GM18499 (cell line): ENCODE data around the gene RGS17.
"Not testable (repeated sequence)": the region's sequence is repeated elsewhere in the genome, so short reads cannot be mapped to it uniquely, and the experiment has no call there.

Source experiments
- ATAC-seq: cut with Tn5 transposase; IDR thresholded peaks from one replicate; pipeline ENCODE4 v1.9.1; 2021; ENCODE audit warnings: moderate number of reproducible peaks; ENCODE audit not compliant: insufficient read depth, unreplicated experiment

The RGS17 gene

DNA sequence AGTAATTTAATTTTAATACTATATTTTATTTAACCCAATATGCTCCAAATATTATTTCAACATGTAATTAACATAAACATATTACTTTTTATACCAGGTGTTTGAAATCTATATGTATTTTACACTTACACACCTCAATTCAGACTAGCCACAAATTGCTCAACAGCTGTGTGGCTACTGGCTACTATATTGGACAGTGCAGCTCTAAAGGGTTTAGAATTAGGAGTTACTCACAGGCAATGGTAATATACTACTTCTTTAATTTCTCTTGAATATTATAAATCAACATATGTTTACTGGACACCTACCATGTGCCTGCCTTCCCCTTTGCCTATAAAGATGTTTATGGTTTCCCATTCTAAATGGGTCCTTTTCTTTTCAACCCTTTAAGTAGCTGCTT, 130.8 kb downstream of the RGS17 start:
- no peak for ATAC-seq

DNA sequence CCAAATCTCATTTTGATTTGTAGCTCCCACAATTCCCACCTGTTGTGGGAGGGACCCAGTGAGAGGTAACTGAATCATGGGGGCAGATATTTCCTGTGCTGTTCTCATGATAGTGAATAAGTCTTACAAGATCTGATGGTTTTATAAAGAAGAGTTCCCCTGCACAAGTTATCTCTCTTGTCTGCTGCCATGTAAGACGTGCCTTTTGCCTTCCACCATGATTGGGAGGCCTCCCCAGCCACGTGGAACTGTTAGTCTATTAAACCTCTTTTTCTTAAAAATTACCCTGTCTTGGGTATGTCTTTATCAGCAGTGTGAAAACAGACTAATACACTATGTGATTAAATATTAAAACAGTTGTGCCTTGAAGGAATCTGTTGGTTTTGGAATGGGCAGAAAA, 131.5 kb downstream of the RGS17 start:
- ATAC-seq, result not testable (repeated sequence)

DNA sequence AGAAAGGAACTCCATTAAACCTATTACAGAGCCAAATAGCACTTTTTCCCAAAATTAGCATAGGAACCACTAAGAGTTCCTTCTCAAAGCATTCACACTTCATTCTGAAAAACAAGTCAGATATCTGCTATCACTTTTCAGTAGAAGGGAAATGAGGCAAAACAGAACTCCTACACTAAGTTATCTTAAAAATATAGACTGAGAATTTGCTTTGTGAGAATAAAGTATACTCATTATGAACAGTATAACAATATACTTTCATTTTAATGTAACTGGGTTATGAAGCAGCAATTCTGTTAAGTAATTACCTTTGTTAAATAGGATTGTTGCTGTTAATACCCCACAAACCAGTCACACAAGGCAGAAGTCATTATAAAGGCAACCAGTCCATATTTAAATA, 137.2 kb downstream of the RGS17 start:
- ATAC-seq, result no peak

DNA sequence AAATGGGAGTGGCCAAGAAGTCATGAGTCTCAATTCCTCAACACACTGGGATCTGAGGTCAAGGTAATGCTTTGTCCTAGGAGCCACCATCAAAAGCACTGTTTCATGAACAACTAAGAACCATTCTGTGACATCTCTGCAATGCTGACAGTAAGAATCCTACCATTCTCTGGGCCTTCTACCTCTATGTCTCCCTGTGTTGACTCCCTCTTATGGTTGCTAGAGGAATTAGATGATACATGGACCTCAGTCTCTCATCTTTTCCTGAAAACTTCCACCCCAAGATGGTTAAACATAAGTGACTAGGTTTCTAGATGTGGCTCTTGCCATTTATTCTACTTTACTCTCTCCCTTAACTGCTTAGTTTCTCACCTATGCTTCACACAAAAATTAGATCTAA, 137.7 kb downstream of the RGS17 start:
- ATAC-seq, result no peak

DNA sequence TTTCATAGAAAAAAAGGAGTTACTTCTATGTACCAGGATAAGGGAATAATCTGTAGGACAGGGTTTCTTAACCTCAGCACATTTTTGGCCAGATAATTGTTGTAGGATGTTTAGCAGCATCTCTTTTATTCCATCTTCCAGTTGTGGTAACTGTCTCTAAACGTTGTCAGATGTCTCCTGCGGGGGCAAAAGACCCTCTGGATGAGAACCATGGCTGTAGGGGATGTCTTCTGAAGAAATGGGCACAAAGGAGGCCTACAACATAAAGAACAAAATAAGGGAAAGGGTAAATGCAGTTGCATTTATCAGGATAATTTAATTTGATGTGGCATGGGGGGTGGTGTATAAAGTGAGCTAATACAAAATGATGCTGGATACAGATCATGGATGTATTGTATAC, 144.1 kb downstream of the RGS17 start:
- ATAC-seq, result no peak

DNA sequence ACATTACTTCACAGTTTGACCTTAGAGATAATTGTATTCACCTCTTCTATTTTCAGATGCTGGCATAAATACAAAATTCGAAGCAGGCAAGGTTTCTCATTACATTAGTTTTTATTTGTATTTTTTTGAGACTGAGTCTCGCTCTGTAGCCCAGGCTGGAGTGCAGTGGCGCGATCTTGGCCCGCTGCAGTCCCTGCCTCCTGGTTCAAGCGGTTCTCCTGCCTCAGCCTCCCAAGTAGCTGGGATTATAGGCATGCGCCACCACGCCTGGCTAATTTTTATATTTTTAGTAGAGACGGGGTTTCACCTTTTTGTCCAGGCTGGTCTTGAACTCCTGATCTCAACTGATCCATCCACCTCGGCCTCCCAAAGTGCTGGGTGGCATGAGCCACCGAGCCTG, 145.8 kb downstream of the RGS17 start:
- ATAC-seq, result not testable (repeated sequence)

DNA sequence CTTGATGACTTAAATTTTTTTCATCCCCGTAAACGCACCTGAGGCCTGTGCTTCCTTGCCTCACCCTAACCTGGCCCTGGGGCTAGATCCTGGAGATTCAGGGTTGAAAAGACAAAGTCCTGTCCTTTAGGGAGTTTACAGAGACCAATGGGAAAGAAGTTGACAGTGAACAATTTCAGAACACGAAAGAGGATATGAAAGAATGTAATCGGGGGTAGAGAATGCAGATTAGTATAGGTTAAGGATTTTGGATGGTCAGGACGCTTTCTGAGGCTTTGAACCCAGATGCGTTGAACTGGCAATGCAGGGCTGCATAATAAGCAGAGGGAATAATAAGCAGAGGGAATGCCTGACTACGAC, 146.6 kb downstream of the RGS17 start:
- peak; percentile 26 for ATAC-seq

DNA sequence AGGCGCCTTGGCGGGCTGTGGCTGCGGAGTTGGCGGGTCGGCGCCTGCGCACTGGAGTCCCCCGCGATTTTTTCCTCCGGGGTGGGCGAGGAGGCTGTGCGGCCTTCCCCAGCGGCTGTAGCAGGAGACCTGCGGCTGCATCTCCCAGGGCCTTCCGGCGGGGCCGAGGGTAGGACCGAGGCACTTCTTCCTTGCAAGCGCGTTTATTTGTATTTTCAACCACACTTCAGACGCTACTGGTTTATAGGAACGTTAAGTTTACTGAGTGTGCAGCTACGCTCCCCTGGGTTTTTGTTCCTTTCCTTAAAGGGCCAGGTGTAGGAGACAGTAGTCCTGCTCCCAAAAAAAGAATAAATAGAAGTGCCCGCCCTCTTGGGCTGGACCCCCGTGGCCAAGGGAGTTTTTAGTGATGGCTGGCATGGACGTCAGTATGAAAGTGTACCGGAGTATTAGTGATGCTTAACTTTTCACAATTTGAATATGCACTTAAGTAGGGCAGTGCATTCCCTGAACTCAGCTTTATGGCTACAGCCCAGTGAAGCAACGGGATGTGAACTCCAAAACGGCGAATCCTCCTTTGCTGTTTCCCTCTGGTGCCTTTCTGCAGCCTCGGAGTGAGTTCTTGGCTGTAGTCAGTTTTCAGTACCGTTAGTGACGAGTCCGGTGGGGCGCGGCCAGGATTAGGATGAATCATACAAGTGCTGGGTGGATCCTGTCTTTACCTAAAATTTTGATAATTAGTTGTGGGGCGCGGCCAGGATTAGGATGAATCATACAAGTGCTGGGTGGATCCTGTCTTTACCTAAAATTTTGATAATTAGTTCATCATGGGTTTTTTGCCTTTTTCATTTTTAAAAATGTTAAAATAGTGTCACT, 147.2 kb downstream of the RGS17 start:
- ATAC-seq, result no peak

DNA sequence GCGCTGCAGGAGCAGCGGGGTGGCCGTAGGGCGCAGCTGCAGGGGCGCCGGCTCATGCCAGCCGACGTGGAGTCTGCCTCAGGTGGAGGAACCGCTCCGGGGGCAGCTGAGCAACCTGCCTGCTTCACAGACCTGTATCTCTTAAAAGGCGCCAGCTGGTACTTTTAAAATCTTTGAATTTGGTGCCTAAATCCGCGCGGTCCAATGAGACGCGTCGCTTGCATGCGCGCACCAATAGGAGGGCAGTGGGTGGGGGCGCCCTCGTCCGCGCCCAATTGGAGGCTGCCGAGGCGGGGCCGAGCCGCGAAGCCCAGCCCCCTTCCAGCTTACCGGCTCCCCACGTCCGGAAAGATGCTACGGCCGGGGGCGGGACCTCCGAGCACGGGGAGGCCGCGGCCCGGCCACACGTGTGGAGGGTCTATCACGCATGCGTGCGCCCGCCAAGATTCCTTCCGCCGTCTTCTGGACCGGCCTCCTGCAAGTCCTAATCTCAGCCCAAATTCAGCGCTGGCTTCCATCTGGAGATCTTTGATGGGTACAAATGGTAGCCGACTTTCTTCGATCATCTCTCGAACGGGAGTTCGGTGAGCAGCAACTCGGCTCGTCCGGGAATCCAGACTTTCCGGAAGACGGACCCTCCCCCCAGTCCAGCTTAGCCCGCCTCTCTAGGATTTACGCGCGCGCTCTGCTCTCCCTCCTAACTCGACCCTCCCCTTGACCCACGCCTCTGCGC, 148.0 kb downstream of the RGS17 start, which contains the start of gene FBXO5:
Gene FBXO5, minus strand, starts transcription at position 138 of the 733 bp plus-strand sequence. Its CDS starts 82 bp downstream, at position 56.
- ATAC-seq, result peak; percentile 60

DNA sequence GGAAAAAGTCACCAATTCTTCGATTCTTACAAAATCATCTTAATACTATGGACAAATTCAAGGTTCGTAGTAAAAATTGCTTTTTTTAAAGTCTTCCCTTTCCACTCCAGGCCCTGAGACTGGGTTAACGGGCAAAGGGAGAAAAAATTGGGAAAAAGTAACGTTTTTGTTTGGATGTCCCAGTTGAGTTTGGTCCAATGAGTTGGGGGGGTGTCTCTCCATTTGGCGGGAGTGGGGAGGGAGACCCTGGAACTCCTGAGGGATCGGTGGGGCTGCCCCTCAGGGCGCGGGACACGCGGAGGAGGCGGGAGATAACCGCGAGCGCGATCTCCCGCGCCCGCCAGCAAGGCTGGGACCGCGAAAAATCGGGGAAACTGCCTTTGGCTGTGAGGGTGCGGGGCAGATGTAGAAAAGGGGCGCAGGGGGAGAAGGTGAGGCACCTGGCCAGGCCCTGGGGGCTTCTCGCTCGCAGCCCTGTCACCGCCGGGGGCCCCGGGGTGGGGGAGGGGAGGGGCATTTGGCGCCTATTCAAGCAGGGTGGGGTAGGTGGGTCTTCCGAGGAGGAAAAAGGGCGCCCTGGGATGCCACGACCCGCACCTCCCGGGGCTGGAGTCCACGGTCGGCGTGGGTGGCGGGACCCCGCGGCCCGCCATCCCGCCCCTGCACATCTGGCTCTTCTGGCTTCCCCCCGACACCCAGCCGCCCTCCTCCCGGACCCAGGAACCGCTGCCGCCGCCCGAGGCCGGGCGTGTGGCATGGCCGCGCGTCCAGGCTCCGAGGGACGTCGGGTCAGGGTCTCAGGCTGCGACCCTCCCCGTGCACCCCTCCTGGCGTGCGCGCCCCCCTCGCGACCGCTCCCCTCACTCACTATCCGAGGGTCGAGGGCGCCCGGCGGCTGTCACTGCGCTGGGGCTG, 148.8 kb downstream of the RGS17 start:
- no peak for ATAC-seq

DNA sequence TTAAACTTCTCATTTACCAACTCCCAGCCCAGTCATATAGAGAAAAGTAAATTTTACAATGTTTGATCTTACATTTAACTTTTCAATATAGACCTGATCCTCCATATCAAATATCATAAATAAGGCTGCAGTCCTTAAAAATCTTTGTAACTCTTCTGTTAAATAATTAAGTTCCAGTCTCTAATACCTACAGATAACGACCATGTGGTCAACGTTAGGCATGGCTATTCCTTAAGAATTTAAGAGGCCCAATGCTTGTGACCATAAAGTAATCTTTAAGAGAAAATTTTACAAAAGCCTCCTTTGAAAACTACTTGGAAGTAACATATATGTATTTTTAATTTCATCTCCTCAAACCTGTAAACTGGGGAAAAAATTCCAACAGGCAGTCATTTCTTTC, 149.9 kb downstream of the RGS17 start:
- no peak for ATAC-seq

DNA sequence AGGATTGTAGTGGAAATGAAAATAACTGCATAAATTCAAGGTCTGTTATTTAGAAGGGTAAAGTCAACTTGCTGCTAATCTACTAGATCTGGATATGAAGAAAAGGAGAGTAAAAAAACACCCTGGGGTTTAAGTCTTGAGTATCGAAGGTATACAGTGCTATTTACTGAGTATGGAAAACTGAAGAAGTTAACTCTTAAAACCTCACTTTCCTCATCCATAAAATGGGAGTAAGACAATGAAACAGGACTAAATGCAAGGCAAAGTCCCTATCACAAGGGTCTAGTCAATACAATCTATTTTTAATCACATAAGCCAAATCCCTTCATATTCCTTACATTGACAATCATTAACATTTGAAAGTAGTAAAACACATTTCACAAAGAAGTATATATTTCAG, 150.4 kb downstream of the RGS17 start:
- no peak for ATAC-seq

DNA sequence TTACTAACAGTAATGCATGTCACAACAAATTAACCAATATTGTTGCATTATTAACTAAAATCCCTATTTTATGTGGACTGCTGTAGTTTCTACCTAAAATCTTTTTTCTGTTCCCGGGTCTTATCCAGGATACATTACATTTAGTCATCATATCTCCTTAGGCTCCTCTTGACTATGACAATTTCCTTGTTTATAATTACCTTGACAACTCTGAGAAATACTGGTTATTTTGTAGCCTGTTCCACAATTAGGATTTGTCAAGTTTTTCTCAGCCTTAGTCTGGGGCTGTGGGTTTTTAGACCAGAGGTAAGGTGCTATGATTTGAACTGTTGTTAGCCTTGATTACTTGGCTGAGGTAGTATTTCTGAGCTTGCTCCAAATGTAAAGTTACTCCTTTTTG, 152.0 kb downstream of the RGS17 start:
- ATAC-seq, result no peak

DNA sequence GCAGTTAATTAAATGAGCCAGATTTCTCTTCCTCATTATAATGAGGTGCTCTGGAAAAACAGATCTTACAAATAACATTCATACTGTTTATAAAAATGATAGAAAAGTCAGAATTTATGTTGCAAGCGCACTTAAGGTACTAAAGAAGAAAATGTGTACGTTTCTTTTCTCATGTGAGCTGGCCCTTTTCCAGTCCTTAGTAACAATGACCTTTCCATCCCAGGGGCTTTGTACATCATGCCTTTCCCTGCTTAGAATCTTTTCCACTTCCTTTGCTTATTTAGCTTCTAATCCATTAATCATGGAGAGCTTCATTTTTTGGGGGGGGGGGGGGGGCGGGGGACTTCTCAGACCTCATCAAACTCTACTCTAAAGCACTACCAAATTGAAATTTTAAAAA, 153.0 kb downstream of the RGS17 start:
- ATAC-seq, result no peak

DNA sequence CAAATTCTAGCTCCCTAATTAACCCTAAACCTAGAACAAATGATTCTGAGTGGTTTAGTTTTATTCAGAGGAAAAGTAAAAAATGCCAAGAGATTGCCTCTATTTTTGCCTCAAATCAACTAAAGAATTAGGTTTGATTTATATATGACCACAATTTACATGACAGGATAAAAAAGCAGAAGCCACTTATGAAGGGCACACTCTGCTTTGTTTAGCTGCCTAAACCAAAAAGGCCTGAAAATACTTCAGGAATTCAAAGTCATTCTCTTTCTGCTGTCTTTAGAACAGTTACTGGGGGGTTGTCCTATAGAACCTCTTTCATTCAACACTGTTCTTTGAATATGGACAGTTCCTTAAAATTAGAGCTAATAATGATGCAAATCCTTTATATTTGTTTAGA, 153.5 kb downstream of the RGS17 start:
- no peak for ATAC-seq

DNA sequence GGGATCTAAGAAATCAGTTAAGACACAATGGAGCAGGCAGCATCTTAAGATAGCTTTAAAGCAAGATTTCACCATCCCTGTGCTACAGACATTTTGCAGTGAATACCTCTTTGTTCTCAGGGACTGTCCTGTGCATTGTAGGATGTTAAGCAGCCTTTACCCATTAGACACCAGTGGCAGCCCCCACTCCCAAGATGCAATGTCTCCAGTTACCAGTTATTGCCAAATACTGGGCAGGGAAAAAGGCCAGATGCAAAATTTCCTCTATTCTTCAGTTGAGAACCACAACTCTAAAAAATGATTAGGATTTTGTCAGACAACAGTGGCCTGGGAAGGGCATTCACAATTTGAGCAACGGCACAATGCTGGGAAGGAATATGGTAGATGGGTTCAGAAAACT, 154.3 kb downstream of the RGS17 start:
- no peak for ATAC-seq

DNA sequence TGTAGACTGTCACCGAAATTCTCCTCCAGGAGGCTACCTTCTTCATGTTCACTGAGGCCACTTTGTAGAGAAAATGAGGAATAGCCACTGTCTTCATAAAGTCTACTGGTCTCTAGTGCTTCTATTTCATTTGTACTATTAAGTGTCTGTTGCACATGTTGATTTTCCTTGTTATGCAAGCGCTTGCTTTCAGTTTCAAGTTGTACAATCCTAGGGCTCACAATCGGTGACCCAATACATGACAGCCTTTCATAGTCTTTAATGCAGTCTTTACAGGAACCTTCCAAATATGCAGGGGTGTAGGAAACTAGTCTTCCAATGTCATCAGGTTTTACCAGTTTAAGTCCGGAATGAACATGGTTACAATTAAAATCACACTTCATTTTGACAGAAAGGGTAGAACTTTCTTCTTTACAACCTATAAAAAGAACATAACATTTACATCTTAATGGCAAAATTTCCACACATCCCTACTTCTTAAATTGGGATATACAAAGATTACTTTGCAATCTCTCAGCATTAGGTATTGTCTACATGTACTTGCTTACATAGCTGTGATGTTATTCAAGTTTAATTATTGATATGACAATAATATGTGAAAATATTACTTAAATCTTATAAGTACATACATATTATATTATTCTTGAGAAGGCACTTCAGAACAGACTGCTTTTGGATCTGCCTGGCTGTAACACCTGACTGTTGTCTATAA, 155.7 kb downstream of the RGS17 start:
- ATAC-seq, result no peak

DNA sequence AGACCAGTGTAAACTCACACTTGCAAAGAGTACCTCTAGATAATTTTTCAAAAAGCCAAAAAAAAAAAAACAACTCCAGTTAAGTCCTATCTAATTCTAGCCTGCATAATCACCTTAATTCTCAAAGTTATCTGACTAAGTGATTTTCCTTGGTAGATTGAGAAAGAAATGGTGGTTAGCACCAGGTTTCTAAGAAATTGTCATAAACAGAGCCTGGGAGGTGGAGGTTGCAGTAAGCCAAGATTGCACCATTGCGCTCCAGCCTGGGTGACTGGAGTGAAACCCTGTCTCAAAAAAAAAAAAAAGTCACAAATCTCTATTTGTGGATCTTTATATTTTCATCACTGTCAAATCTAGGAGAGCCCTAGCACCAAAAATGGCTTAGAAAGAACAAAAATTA, 157.2 kb downstream of the RGS17 start:
- ATAC-seq, result no peak

DNA sequence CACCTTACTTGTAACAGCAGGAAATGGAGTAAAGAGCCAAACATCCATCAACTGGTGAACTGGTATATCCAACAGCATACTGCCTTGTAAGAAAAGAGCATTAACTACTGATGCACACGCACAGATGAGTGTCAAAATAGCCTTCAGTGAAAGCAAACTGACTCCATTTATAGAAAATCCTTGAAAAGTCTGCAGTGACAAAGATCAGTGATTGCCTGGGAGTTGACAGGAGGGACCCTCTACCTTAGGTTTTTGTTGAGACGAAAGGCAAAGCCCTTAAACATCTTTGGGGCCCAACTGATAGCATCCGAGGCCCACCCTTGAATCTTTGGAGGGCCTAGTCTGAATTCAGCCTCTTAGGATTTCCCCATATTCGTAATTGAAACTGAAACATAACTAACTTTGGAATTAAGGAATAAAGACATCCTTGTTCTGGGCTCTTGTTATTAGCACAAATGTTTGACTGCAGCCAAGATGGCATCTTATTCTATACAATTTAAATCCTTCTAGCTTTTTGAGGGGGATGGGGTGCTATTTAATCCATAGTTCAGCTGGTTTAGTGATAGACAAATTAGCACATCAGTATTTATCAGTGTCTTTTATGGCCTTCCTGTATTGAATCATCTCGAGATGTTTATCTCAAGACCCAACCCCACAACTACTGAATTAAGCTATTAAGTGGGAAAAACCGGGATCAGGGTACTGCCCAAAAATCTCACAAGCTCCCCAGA, 161.2 kb downstream of the RGS17 start:
- ATAC-seq, result no peak
